Spleen (tissue), 11 donors: ENCODE results near the gene CALHM4. TPM values are rescaled to one million over a fixed set of nuclear protein-coding genes. Genes with fewer than 3 reads are reported as not detected.

Experiments
- DNase-seq: peaks from one replicate; pipeline ENCODE4 v3.0.0-alpha.2; 2020
- H3K27ac ChIP-seq, 8 donors: fragments of 200-600 bp; sonication (generic) in 7 of 8; 1 replicate in 4 of 8; 2 replicates in 4 of 8; pipeline versions ENCODE4 v1.5.0 to v1.8.0; 2016 to 2021; ENCODE audit warnings: inconsistent platforms in 4 of 8, mild to moderate bottlenecking in 4 of 8, moderate library complexity in 1 of 8
- H3K27me3 ChIP-seq, 7 donors: fragments of 200-600 bp; sonication (generic) in 6 of 7; replicated peaks in 1 of 7; 1 replicate in 4 of 7; 2 replicates in 3 of 7; pipeline versions ENCODE4 v1.5.0 to v1.8.0; 2016 to 2021; ENCODE audit warnings: inconsistent platforms in 3 of 7, mild to moderate bottlenecking in 1 of 7
- H3K36me3 ChIP-seq, 6 donors: fragments of 200-600 bp; sonication (generic) in 5 of 6; 1 replicate in 4 of 6; 2 replicates in 2 of 6; pipeline versions ENCODE4 v1.5.0 to v1.8.0; 2016 to 2021; ENCODE audit warnings: inconsistent platforms in 2 of 6
- H3K4me1 ChIP-seq, 6 donors: fragments of 200-600 bp; sonication (generic) in 5 of 6; 1 replicate in 3 of 6; 2 replicates in 3 of 6; pipeline versions ENCODE4 v1.5.0 to v1.8.0; 2016 to 2021; ENCODE audit warnings: inconsistent platforms in 3 of 6
- H3K4me3 ChIP-seq, 8 donors: fragments of 200-600 bp; sonication (generic) in 7 of 8; 1 replicate in 4 of 8; 2 replicates in 4 of 8; pipeline versions ENCODE4 v1.5.0 to v1.8.0; 2016 to 2021; ENCODE audit warnings: inconsistent platforms in 4 of 8, mild to moderate bottlenecking in 4 of 8, moderate library complexity in 2 of 8
- H3K9me3 ChIP-seq, 8 donors: fragments of 200-600 bp; sonication (generic) in 7 of 8; 1 replicate in 4 of 8; 2 replicates in 4 of 8; pipeline versions ENCODE4 v1.5.0 to v1.8.0; 2016 to 2021; ENCODE audit warnings: inconsistent platforms in 4 of 8
- POLR2A ChIP-seq, 3 donors: fragments of 450-650 bp; IDR thresholded peaks; one replicate each; pipeline ENCODE4 v1.5.1; 2017; ENCODE audit warnings: antibody characterized with exemption in 3 of 3, mild to moderate bottlenecking in 1 of 3
- POLR2AphosphoS5 ChIP-seq, 3 donors: sonication (generic); formaldehyde crosslinking; IDR thresholded peaks; one replicate each; pipeline ENCODE4 v1.5.1; 2017; ENCODE audit warnings: antibody characterized with exemption in 3 of 3
- WGBS, 5 donors: extraction: QIAGEN DNeasy Blood & Tissue Kit in 3 of 5; methylation state at CpG; one replicate each; pipeline versions ENCODE4 v1.1.5 to v1.1.7; 2013 to 2018; 5-methylcytosine and 5-hydroxymethylcytosine counted together
- intact Hi-C: fragments of 100-400 bp; cut with DNase I; formaldehyde crosslinking; loops from one replicate; pipeline ENCODE4 v1.15.0; 2023; ENCODE audit warnings: low total_unique reads
- polyA plus RNA-seq, 3 donors: library from polyadenylated mRNA; stranded (reverse); fragments of 200-250 nt; gene quantifications; one replicate each; pipeline ENCODE4 v1.2.1, GENCODE V29; 2013
- total RNA-seq, 7 donors: library from RNA; depleted of rRNA in 3 of 7; stranded (reverse); fragments of >200 nt in 3 of 7; fragmentation: NEBNext Ultra II Directional in 4 of 7; extraction: Animal tissue kit (Norgen Biotek cat#: 25700) in 4 of 7; gene quantifications; one replicate each; pipeline versions ENCODE4 v1.1.0 to v1.2.1, GENCODE V29; 2016 to 2021
- TF ChIP-seq, protein P1 (sequence below), 11 experiments: fragments of 200-600 bp in 7 of 11; fragments of 450-650 bp in 4 of 11; sonication (generic) in 4 of 11; IDR thresholded peaks in 8 of 11; conservative IDR thresholded peaks in 3 of 11; 1 replicate in 7 of 11; 2 replicates in 4 of 11; pipeline versions ENCODE4 v1.4.0 to v1.8.0; 2016 to 2021; ENCODE audit warnings: antibody characterized with exemption in 11 of 11, inconsistent platforms in 4 of 11, mild to moderate bottlenecking in 1 of 11
- donor health status: healthy with polysubstance abuse.
- donor health status: DM: no; HTN: no; CAD: no; lungs with moderate emphysema.
- donor health status: DM: no; HTN: no; CAD: no.
- donor health status: Bipolar disorder and iron deficiency.
- donor health status: healthy.
- donor health status: DM: no; HTN: no; CAD: no.
- donor health status: DM: yes; HTN: yes; CAD: no.

Gene CALHM4
- total and polyA plus RNA-seq, 10 donors, result not detected

DNA sequence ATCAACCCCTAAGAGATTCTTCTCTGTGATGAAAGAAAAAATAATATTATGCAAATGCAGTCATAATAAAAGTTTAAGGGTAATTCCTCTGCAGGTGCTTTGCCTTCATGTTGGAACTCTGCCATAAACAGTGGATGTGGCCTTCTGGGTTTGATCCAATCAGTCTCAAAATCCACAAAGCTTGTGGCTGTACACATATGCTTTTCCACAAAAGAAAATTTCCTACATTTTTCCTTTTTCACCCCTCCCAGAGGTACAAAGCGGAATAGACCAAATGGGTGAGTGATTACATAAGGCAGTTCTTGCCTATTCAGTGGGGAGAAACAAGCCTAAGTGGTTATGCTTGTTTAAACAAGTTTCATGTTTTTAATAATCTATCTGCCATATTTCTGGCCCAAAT lies 25.4 kb upstream of the CALHM4 start:
- TF ChIP-seq POLR2AphosphoS5 (IDR thresholded peaks at IDR 0.05) (no peak), POLR2A (IDR thresholded peaks at IDR 0.05) (no peak)
- TF ChIP-seq, protein P1, sequence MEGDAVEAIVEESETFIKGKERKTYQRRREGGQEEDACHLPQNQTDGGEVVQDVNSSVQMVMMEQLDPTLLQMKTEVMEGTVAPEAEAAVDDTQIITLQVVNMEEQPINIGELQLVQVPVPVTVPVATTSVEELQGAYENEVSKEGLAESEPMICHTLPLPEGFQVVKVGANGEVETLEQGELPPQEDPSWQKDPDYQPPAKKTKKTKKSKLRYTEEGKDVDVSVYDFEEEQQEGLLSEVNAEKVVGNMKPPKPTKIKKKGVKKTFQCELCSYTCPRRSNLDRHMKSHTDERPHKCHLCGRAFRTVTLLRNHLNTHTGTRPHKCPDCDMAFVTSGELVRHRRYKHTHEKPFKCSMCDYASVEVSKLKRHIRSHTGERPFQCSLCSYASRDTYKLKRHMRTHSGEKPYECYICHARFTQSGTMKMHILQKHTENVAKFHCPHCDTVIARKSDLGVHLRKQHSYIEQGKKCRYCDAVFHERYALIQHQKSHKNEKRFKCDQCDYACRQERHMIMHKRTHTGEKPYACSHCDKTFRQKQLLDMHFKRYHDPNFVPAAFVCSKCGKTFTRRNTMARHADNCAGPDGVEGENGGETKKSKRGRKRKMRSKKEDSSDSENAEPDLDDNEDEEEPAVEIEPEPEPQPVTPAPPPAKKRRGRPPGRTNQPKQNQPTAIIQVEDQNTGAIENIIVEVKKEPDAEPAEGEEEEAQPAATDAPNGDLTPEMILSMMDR (IDR thresholded peaks at IDR 0.05 in 8 of 11, conservative IDR thresholded peaks at IDR 0.05 in 3 of 11), result no peak
- intact Hi-C loops, result no loop called here
- 86 to 95% (median 91%) methylated on average over 1 of the region's 1 CpG for WGBS, 5 donors
- Histone ChIP-seq H3K4me1 (peaks cover 0 to 24% (median 10%) of the 10 kb centered on the region in 6 donors), H3K36me3 (no peaks in the 10 kb centered on the region), H3K4me3 (no peak overlapping the region), H3K27me3 (no peaks in the 10 kb centered on the region), H3K9me3 (no peaks in the 10 kb centered on the region), H3K27ac (no peak overlapping the region)
- no peak for DNase-seq

DNA sequence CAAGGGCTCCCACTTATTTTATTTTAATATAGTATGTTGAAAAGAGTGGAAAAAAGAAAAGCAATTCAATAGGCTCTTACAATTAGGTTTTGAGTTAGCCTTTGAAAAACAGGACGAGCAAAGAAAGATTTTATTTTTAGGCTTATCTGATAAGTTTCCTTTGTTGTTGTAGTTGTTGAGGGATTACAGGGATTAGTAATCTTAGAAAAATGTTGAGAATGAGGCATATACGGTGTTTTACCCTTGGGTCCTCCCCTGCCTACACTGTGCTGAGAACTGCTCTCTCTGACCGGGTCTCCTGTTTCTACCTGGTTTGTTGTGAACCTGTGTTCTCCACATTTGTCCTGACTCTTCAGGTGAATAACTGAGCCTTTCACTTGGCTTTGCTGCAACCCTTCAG lies 24.8 kb upstream of the CALHM4 start:
- H3K4me3 ChIP-seq, result no peak overlapping the region
- intact Hi-C loops, result no loop called here
- H3K36me3 ChIP-seq, result no peaks in the 10 kb centered on the region
- no peaks in the 10 kb centered on the region for H3K27me3 ChIP-seq
- no peaks in the 10 kb centered on the region for H3K9me3 ChIP-seq
- 55 to 76% (median 74%) methylated on average over 3 of the region's 3 CpGs for WGBS, 5 donors
- H3K4me1 ChIP-seq, result peaks cover 0 to 26% (median 13%) of the 10 kb centered on the region in 6 donors
- no peak overlapping the region for H3K27ac ChIP-seq
- TF ChIP-seq, protein P1 (IDR thresholded peaks at IDR 0.05 in 8 of 11, conservative IDR thresholded peaks at IDR 0.05 in 3 of 11), result no peak
- TF ChIP-seq POLR2AphosphoS5 (IDR thresholded peaks at IDR 0.05) (no peak), POLR2A (IDR thresholded peaks at IDR 0.05) (no peak)
- no peak for DNase-seq

- 41 to 81% (median 69%) methylated on average over 3 of the region's 3 CpGs for WGBS, 5 donors
- H3K27ac ChIP-seq, result peak overlapping the region in 1 of 8 donors; percentile 18
- DNase-seq, result no peak
- no peaks in the 10 kb centered on the region for H3K27me3 ChIP-seq
- H3K4me1 ChIP-seq, result peaks cover 0 to 29% (median 13%) of the 10 kb centered on the region in 6 donors
- H3K36me3 ChIP-seq, result no peaks in the 10 kb centered on the region
- TF ChIP-seq POLR2A (IDR thresholded peaks at IDR 0.05) (no peak), POLR2AphosphoS5 (IDR thresholded peaks at IDR 0.05) (no peak)
- TF ChIP-seq, protein P1 (IDR thresholded peaks at IDR 0.05 in 8 of 11, conservative IDR thresholded peaks at IDR 0.05 in 3 of 11), result no peak
- no peaks in the 10 kb centered on the region for H3K9me3 ChIP-seq
- intact Hi-C loops, result loop anchor here (5.0 kb wide), 2 partner anchors 87 to 247 kb away; no protein-coding TSS in a partner anchor
- no peak overlapping the region for H3K4me3 ChIP-seq
These were observed 23.9 kb upstream of the CALHM4 start for GRCh38 chr6:116529466-116530290.

DNA sequence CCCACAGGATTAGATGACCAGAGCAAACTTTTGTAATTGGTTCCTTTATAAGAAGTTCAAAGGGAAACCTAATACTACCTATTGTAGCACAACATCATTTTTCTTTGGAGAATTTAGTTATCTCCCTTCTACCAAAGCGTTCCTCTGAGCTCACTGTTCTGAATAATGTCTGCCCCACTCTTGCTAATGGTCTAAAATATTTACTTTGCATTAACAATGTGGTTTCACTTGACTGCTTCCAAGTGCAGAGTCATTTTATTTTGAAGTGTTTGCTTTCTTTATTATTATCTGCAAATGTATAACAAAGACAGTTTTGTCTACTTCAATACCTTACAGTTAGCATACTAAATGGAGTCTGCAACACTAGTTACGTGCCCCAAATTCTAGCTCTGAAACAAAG lies 23.1 kb upstream of the CALHM4 start:
- 75 to 91% (median 88%) methylated on average over 2 of the region's 2 CpGs for WGBS, 5 donors
- DNase-seq, result no peak
- H3K4me3 ChIP-seq, result no peak overlapping the region
- no peak for TF ChIP-seq POLR2A (IDR thresholded peaks at IDR 0.05)
- no peak for TF ChIP-seq POLR2AphosphoS5 (IDR thresholded peaks at IDR 0.05)
- TF ChIP-seq, protein P1 (IDR thresholded peaks at IDR 0.05 in 8 of 11, conservative IDR thresholded peaks at IDR 0.05 in 3 of 11), result no peak
- H3K9me3 ChIP-seq, result no peaks in the 10 kb centered on the region
- no peaks in the 10 kb centered on the region for H3K36me3 ChIP-seq
- H3K27ac ChIP-seq, result peak overlapping the region in 1 of 8 donors; percentile 18
- intact Hi-C loops, result loop anchor here (5.0 kb wide), 2 partner anchors 88 to 248 kb away; no protein-coding TSS in a partner anchor
- H3K4me1 ChIP-seq, result peaks cover 0 to 29% (median 13%) of the 10 kb centered on the region in 6 donors
- H3K27me3 ChIP-seq, result no peaks in the 10 kb centered on the region
